Stimulated activated memory B cell treated with anti-CD40 and anti-IgM and Interleukin-4, amounts not matched to agents 10 μg/mL and 1 μg/mL and 100 μg/mL, for 72 hours (primary cell): Measurements from ENCODE around the gene KRT6C.
"Not testable (repeated sequence)": the region's sequence is repeated elsewhere in the genome, so short reads cannot be mapped to it uniquely, and the experiment has no call there.

Source experiments
- ATAC-seq: fragments of 150-1000 bp; cut with Tn5 transposase; 2 replicates; pipeline ENCODE4 v1.10.0; 2021
- H3K27ac Mint-ChIP-seq: one replicate; pipeline ENCODE4 v1.8.0; 2022; ENCODE audit warnings: mild to moderate bottlenecking, mixed read lengths
- H3K27me3 Mint-ChIP-seq: one replicate; pipeline ENCODE4 v1.8.0; 2022; ENCODE audit warnings: mixed read lengths
- H3K36me3 Mint-ChIP-seq: one replicate; pipeline ENCODE4 v1.8.0; 2022; ENCODE audit warnings: mixed read lengths
- H3K4me1 Mint-ChIP-seq: one replicate; pipeline ENCODE4 v1.8.0; 2022; ENCODE audit warnings: mixed read lengths
- H3K4me3 Mint-ChIP-seq: one replicate; pipeline ENCODE4 v1.8.0; 2022; ENCODE audit warnings: mild to moderate bottlenecking, moderate library complexity, mixed read lengths
- H3K9me3 Mint-ChIP-seq: one replicate; pipeline ENCODE4 v1.8.0; 2022; ENCODE audit warnings: mixed read lengths

Gene KRT6C

GRCh38 chr12:52491495-52491894 lies 17.9 kb upstream of the KRT6C start:
- peaks cover 45% of the 10 kb centered on the region for H3K27me3 Mint-ChIP-seq

GRCh38 chr12:52488736-52489135 lies 15.1 kb upstream of the KRT6C start:
- peaks cover 7% of the 10 kb centered on the region for H3K9me3 Mint-ChIP-seq
- peaks cover 49% of the 10 kb centered on the region for H3K27me3 Mint-ChIP-seq
- H3K36me3 Mint-ChIP-seq = no peaks in the 10 kb centered on the region
- no peak overlapping the region for H3K4me3 Mint-ChIP-seq
- H3K27ac Mint-ChIP-seq = no peak overlapping the region
- ATAC-seq = no peak
- no peaks in the 10 kb centered on the region for H3K4me1 Mint-ChIP-seq

More at GRCh38 chr12:52491495-52491894, 17.9 kb upstream of the KRT6C start:
- not testable (repeated sequence) for ATAC-seq, H3K9me3 Mint-ChIP-seq, H3K4me3 Mint-ChIP-seq, H3K36me3 Mint-ChIP-seq, H3K27ac Mint-ChIP-seq, H3K4me1 Mint-ChIP-seq

- H3K27me3 Mint-ChIP-seq = peaks cover 49% of the 10 kb centered on the region
- not testable (repeated sequence) for H3K27ac Mint-ChIP-seq, H3K4me1 Mint-ChIP-seq, H3K36me3 Mint-ChIP-seq, H3K4me3 Mint-ChIP-seq, H3K9me3 Mint-ChIP-seq
- peak; percentile 17 for ATAC-seq
These were observed 14.3 kb upstream of the KRT6C start for GRCh38 chr12:52487744-52488443.

- no peaks in the 10 kb centered on the region for H3K36me3 Mint-ChIP-seq
- ATAC-seq = no peak
- peaks cover 7% of the 10 kb centered on the region for H3K9me3 Mint-ChIP-seq
- H3K27me3 Mint-ChIP-seq = peaks cover 43% of the 10 kb centered on the region
- no peaks in the 10 kb centered on the region for H3K4me1 Mint-ChIP-seq
- H3K27ac Mint-ChIP-seq = no peak overlapping the region
- H3K4me3 Mint-ChIP-seq = no peak overlapping the region
These were observed 13.6 kb upstream of the KRT6C start for GRCh38 chr12:52487211-52487610.

- ATAC-seq = no peak
- Mint-ChIP-seq H3K27me3 (peaks cover 35% of the 10 kb centered on the region), H3K4me1 (no peaks in the 10 kb centered on the region), H3K27ac (no peak overlapping the region), H3K4me3 (no peak overlapping the region), H3K9me3 (peaks cover 7% of the 10 kb centered on the region), H3K36me3 (no peaks in the 10 kb centered on the region)
These were observed 12.8 kb upstream of the KRT6C start for GRCh38 chr12:52486166-52487105.

- peaks cover 22% of the 10 kb centered on the region for H3K27me3 Mint-ChIP-seq
- no peak overlapping the region for H3K27ac Mint-ChIP-seq
- no peaks in the 10 kb centered on the region for H3K36me3 Mint-ChIP-seq
- no peak for ATAC-seq
- H3K4me3 Mint-ChIP-seq = no peak overlapping the region
- H3K4me1 Mint-ChIP-seq = no peaks in the 10 kb centered on the region
- peaks cover 14% of the 10 kb centered on the region for H3K9me3 Mint-ChIP-seq
These were observed 6.5 kb upstream of the KRT6C start for GRCh38 chr12:52480073-52480472.

GRCh38 chr12:52477651-52478050 lies 4.0 kb upstream of the KRT6C start:
- Mint-ChIP-seq H3K4me1 (no peaks in the 10 kb centered on the region), H3K36me3 (no peaks in the 10 kb centered on the region), H3K27me3 (no peaks in the 10 kb centered on the region), H3K27ac (no peak overlapping the region), H3K4me3 (no peak overlapping the region), H3K9me3 (peaks cover 11% of the 10 kb centered on the region)
- no peak for ATAC-seq

- no peak for ATAC-seq
- Mint-ChIP-seq H3K36me3 (no peaks in the 10 kb centered on the region), H3K4me3 (no peak overlapping the region), H3K27me3 (no peaks in the 10 kb centered on the region), H3K9me3 (peaks cover 5% of the 10 kb centered on the region), H3K4me1 (no peaks in the 10 kb centered on the region), H3K27ac (no peak overlapping the region)
These were observed 607 bp upstream of the KRT6C start for GRCh38 chr12:52474212-52474611.

- Mint-ChIP-seq H3K36me3 (no peaks in the 10 kb centered on the region), H3K4me3 (no peak overlapping the region), H3K4me1 (no peaks in the 10 kb centered on the region), H3K9me3 (no peaks in the 10 kb centered on the region), H3K27ac (no peak overlapping the region), H3K27me3 (no peaks in the 10 kb centered on the region)
- ATAC-seq = no peak
These were observed 3.8 kb downstream of the KRT6C start for GRCh38 chr12:52469853-52470252.

- ATAC-seq = no peak
- Mint-ChIP-seq H3K4me3 (no peak overlapping the region), H3K36me3 (no peaks in the 10 kb centered on the region), H3K27me3 (peaks cover under 1% of the 10 kb centered on the region), H3K27ac (no peak overlapping the region), H3K9me3 (no peaks in the 10 kb centered on the region), H3K4me1 (no peaks in the 10 kb centered on the region)
These were observed 8.7 kb downstream of the KRT6C start for GRCh38 chr12:52464897-52465296.

- no peaks in the 10 kb centered on the region for H3K4me1 Mint-ChIP-seq
- H3K27me3 Mint-ChIP-seq = peaks cover 29% of the 10 kb centered on the region
- H3K9me3 Mint-ChIP-seq = no peaks in the 10 kb centered on the region
- no peak overlapping the region for H3K27ac Mint-ChIP-seq
- H3K36me3 Mint-ChIP-seq = no peaks in the 10 kb centered on the region
- no peak overlapping the region for H3K4me3 Mint-ChIP-seq
- no peak for ATAC-seq
These were observed 11.9 kb downstream of the KRT6C start for GRCh38 chr12:52461693-52462092.

GRCh38 chr12:52458861-52459260 lies 14.7 kb downstream of the KRT6C start:
- Mint-ChIP-seq H3K27me3 (peaks cover 46% of the 10 kb centered on the region), H3K27ac (no peak overlapping the region), H3K4me3 (no peak overlapping the region), H3K36me3 (no peaks in the 10 kb centered on the region), H3K9me3 (no peaks in the 10 kb centered on the region), H3K4me1 (no peaks in the 10 kb centered on the region)
- no peak for ATAC-seq

GRCh38 chr12:52455821-52456220 lies 17.8 kb downstream of the KRT6C start:
- no peak overlapping the region for H3K27ac Mint-ChIP-seq
- H3K4me3 Mint-ChIP-seq = no peak overlapping the region
- no peaks in the 10 kb centered on the region for H3K4me1 Mint-ChIP-seq
- peaks cover 51% of the 10 kb centered on the region for H3K27me3 Mint-ChIP-seq
- no peaks in the 10 kb centered on the region for H3K36me3 Mint-ChIP-seq
- H3K9me3 Mint-ChIP-seq = no peaks in the 10 kb centered on the region
- ATAC-seq = no peak

- Mint-ChIP-seq H3K27ac (no peak overlapping the region), H3K36me3 (no peaks in the 10 kb centered on the region), H3K9me3 (no peaks in the 10 kb centered on the region), H3K4me1 (no peaks in the 10 kb centered on the region), H3K4me3 (no peak overlapping the region), H3K27me3 (peaks cover 55% of the 10 kb centered on the region)
- ATAC-seq = no peak
These were observed 19.0 kb downstream of the KRT6C start for GRCh38 chr12:52454411-52455201.

- peaks cover 32% of the 10 kb centered on the region for H3K27me3 Mint-ChIP-seq
- no peaks in the 10 kb centered on the region for H3K36me3 Mint-ChIP-seq
- H3K4me1 Mint-ChIP-seq = peaks cover 9% of the 10 kb centered on the region
- H3K4me3 Mint-ChIP-seq = no peak within 1 kb of the TSS
- no peaks in the 10 kb centered on the region for H3K9me3 Mint-ChIP-seq
- no peak for ATAC-seq
- no peak within 1 kb of the TSS for H3K27ac Mint-ChIP-seq
These were observed 21.5 kb downstream of the KRT6C start, which contains the start of gene KRT6B for GRCh38 chr12:52452101-52452500. Gene KRT6B, minus strand, starts transcription at chr12:52452146. Its CDS starts 68 bp downstream, at chr12:52452078.
